Hepatocyte (in vitro differentiated cells): ENCODE results near the gene OR5H15. TPM values are rescaled to one million over a fixed set of nuclear protein-coding genes. Genes with fewer than 3 reads are reported as not detected.
"Not testable (repeated sequence)": the region's sequence is repeated elsewhere in the genome, so short reads cannot be mapped to it uniquely, and the experiment has no call there.

ENCODE experiments used
- DNase-seq: peaks from one replicate; pipeline ENCODE4 v3.0.0-alpha.2; 2016; ENCODE audit warnings: low spot score
- H2AFZ ChIP-seq: fragments of 200-600 bp; sonication (generic); 2 replicates; pipeline ENCODE4 v1.6.0; 2016; ENCODE audit warnings: antibody characterized with exemption, mild to moderate bottlenecking
- H3K27ac ChIP-seq: fragments of 200-600 bp; sonication (generic); 2 replicates; pipeline ENCODE4 v1.5.1; 2016; ENCODE audit warnings: mild to moderate bottlenecking
- H3K27me3 ChIP-seq: fragments of 200-600 bp; sonication (generic); 2 replicates; pipeline ENCODE4 v1.6.1; 2016
- H3K36me3 ChIP-seq: fragments of 200-600 bp; sonication (generic); replicated peaks from 2 replicates; pipeline ENCODE4 v1.5.1; 2016; ENCODE audit warnings: low read depth; ENCODE audit not compliant: insufficient read depth
- H3K4me1 ChIP-seq: fragments of 200-600 bp; sonication (generic); 2 replicates; pipeline ENCODE4 v1.5.1; 2016; ENCODE audit warnings: mild to moderate bottlenecking, moderate library complexity; ENCODE audit not compliant: insufficient read depth
- H3K4me2 ChIP-seq: fragments of 200-600 bp; sonication (generic); 2 replicates; pipeline ENCODE4 v1.6.0; 2016
- H3K4me3 ChIP-seq: fragments of 200-600 bp; sonication (generic); 2 replicates; pipeline ENCODE4 v1.5.1; 2016; ENCODE audit warnings: mild to moderate bottlenecking
- H3K79me2 ChIP-seq: fragments of 200-600 bp; sonication (generic); 2 replicates; pipeline ENCODE4 v1.6.0; 2017; ENCODE audit warnings: mild to moderate bottlenecking
- H3K9me2 ChIP-seq: fragments of 200-600 bp; sonication (generic); replicated peaks from 2 replicates; pipeline ENCODE4 v1.6.0; 2017; ENCODE audit warnings: mild to moderate bottlenecking; ENCODE audit not compliant: insufficient read depth
- H3K9me3 ChIP-seq: fragments of 200-600 bp; sonication (generic); 2 replicates; pipeline ENCODE4 v1.5.1; 2016; ENCODE audit warnings: low read depth, mild to moderate bottlenecking
- H4K20me1 ChIP-seq: fragments of 200-600 bp; sonication (generic); 2 replicates; pipeline ENCODE4 v1.6.0; 2016; ENCODE audit warnings: mild to moderate bottlenecking; ENCODE audit not compliant: insufficient read depth, poor library complexity, severe bottlenecking
- EZH2 ChIP-seq: fragments of 200-600 bp; sonication (generic); IDR thresholded peaks from 2 replicates; pipeline ENCODE4 v1.6.1; 2016; ENCODE audit warnings: antibody characterized with exemption, mild to moderate bottlenecking, borderline replicate concordance
- EZH2phosphoT487 ChIP-seq: fragments of 200-600 bp; sonication (generic); IDR thresholded peaks from one replicate; pipeline ENCODE4 v1.6.1; 2018; ENCODE audit warnings: antibody characterized with exemption, mild to moderate bottlenecking, low read depth, moderate library complexity; ENCODE audit not compliant: unreplicated experiment, severe bottlenecking
- WGBS: methylation state at CpG from one replicate; pipeline ENCODE4 v1.1.6; 2016; ENCODE audit warnings: low lambda C conversion rate; ENCODE audit errors: missing lambda C conversion rate; 5-methylcytosine and 5-hydroxymethylcytosine counted together
- polyA plus RNA-seq: library from polyadenylated mRNA; unstranded; fragments of >200 nt; fragmentation: Nextera tagmentation; extraction: Ambion mirVana; gene quantifications from 2 replicates; pipeline ENCODE4 v1.2.1, GENCODE V29; 2016
- total RNA-seq: library from RNA; depleted of rRNA; stranded (reverse); fragments of >200 nt; gene quantifications from 2 replicates; pipeline ENCODE4 v1.2.3, GENCODE V29; 2014
- TF ChIP-seq, protein P1 (sequence below): fragments of 200-600 bp; sonication (generic); IDR thresholded peaks from 2 replicates; pipeline ENCODE4 v1.5.1; 2016; ENCODE audit warnings: antibody characterized with exemption, mild to moderate bottlenecking; ENCODE audit not compliant: poor library complexity

Gene OR5H15
- total and polyA plus RNA-seq, 2 experiments from 2014 or later: not detected

GRCh38 chr3:98182196-98182595 is 15.7 kb downstream of the OR5H15 start:
- Histone ChIP-seq H3K4me1 (no peaks in the 10 kb centered on the region), H4K20me1 (no peaks in the 10 kb centered on the region), H3K9me3 (no peaks in the 10 kb centered on the region), H3K27me3 (no peaks in the 10 kb centered on the region), H3K4me3 (no peak overlapping the region), H3K79me2 (no peaks in the 10 kb centered on the region), H3K27ac (no peak overlapping the region), H3K4me2 (no peak overlapping the region), H3K36me3 (no peaks in the 10 kb centered on the region), H3K9me2 (no peaks in the 10 kb centered on the region), H2AFZ (no peak overlapping the region)
- DNase-seq: no peak
- TF ChIP-seq EZH2 (no peak), EZH2phosphoT487 (no peak)
- TF ChIP-seq, protein P1, sequence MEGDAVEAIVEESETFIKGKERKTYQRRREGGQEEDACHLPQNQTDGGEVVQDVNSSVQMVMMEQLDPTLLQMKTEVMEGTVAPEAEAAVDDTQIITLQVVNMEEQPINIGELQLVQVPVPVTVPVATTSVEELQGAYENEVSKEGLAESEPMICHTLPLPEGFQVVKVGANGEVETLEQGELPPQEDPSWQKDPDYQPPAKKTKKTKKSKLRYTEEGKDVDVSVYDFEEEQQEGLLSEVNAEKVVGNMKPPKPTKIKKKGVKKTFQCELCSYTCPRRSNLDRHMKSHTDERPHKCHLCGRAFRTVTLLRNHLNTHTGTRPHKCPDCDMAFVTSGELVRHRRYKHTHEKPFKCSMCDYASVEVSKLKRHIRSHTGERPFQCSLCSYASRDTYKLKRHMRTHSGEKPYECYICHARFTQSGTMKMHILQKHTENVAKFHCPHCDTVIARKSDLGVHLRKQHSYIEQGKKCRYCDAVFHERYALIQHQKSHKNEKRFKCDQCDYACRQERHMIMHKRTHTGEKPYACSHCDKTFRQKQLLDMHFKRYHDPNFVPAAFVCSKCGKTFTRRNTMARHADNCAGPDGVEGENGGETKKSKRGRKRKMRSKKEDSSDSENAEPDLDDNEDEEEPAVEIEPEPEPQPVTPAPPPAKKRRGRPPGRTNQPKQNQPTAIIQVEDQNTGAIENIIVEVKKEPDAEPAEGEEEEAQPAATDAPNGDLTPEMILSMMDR: no peak

- Histone ChIP-seq H3K4me2 (no peak overlapping the region), H3K79me2 (no peaks in the 10 kb centered on the region), H4K20me1 (no peaks in the 10 kb centered on the region), H3K4me1 (no peaks in the 10 kb centered on the region), H3K4me3 (no peak overlapping the region), H2AFZ (no peak overlapping the region), H3K9me3 (no peaks in the 10 kb centered on the region), H3K9me2 (no peaks in the 10 kb centered on the region), H3K36me3 (no peaks in the 10 kb centered on the region), H3K27ac (no peak overlapping the region), H3K27me3 (no peaks in the 10 kb centered on the region)
- DNase-seq: peak; percentile 17
- TF ChIP-seq, protein P1: peak; percentile 6
- TF ChIP-seq EZH2phosphoT487 (no peak), EZH2 (no peak)
Observed at GRCh38 chr3:98185180-98185579, 18.7 kb downstream of the OR5H15 start.

DNA sequence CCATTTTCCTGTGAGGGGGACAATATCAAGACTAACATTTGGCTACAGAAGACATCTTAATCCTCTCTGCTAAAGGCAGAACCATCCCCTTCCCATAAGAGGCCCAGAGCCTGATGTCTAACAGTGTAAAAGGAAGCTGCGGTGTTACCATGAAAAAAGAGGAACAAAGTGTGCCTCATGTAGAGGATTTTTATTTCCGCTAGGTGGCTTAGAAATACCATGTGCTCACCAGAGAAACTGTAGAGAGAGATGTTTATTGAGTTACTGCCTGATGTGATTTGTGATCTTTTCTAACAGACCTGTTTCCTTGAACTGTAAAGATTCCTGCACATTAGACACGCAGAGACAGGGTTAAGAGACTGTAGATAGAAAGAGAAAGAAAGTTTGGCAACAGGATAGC is 22.0 kb downstream of the OR5H15 start:
- no peak overlapping the region for H3K4me2 ChIP-seq
- no peaks in the 10 kb centered on the region for H4K20me1 ChIP-seq
- H3K4me3 ChIP-seq: no peak overlapping the region
- no peaks in the 10 kb centered on the region for H3K36me3 ChIP-seq
- H3K27me3 ChIP-seq: no peaks in the 10 kb centered on the region
- no peaks in the 10 kb centered on the region for H3K9me2 ChIP-seq
- peak; percentile 8 for DNase-seq
- H3K9me3 ChIP-seq: no peaks in the 10 kb centered on the region
- H3K27ac ChIP-seq: no peak overlapping the region
- 64% methylated on average over 3 of the region's 3 CpGs for WGBS
- no peak overlapping the region for H2AFZ ChIP-seq
- no peaks in the 10 kb centered on the region for H3K4me1 ChIP-seq
- no peak for TF ChIP-seq EZH2phosphoT487
- TF ChIP-seq, protein P1: peak; percentile 33
- H3K79me2 ChIP-seq: no peaks in the 10 kb centered on the region

DNA sequence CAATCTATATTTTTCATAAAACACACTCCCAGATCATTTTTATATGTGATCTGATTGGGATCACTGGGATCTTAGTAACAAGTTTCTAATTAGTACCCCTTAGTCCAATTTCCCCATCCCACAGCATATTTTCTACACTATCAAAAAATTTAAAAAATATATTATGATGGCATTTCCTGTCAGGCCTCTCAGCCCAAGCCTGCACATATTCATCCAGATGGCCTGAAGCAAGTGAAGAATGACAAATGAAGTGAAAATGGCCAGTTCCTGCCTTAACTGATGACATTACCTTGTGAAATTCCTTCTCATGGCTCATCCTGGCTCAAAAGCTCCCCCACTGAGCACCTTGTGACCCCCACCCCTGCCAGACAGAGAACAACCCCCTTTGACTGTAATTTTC is 24.4 kb downstream of the OR5H15 start:
- H3K4me2 ChIP-seq, H3K9me2 ChIP-seq, H3K4me1 ChIP-seq, H3K4me3 ChIP-seq, H2AFZ ChIP-seq, H3K27me3 ChIP-seq, H3K9me3 ChIP-seq, H4K20me1 ChIP-seq, H3K36me3 ChIP-seq, H3K27ac ChIP-seq, DNase-seq, H3K79me2 ChIP-seq: not testable (repeated sequence)

DNA sequence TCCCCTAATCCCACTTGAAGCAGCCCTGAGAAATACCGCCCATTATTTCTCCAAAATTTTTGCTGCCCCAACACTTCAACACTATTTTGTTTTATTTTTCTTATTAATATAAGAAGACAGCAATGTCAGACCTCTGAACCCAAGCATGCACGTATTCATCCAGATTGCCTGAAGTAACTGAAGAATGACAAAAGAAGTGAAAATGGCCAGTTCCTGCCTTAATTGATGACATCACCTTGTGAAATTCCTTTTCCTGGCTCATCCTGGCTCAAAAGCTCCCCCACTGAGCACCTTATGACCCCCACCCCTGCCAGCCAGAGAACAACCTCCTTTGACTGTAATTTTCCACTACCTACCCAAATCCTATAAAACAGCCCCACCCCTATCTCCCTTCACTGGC is 29.8 kb downstream of the OR5H15 start:
- not testable (repeated sequence) for H3K79me2 ChIP-seq, H3K27ac ChIP-seq, H3K27me3 ChIP-seq, DNase-seq, H3K9me3 ChIP-seq, H3K4me2 ChIP-seq, H3K9me2 ChIP-seq, H3K36me3 ChIP-seq, H3K4me1 ChIP-seq, H2AFZ ChIP-seq, H3K4me3 ChIP-seq, H4K20me1 ChIP-seq
- 83% methylated on average over 2 of the region's 2 CpGs for WGBS
